ENCODE measurements around the gene PIGQ. TPM values are rescaled to one million over a fixed set of nuclear protein-coding genes. Genes with fewer than 3 reads are reported as not detected.

PIGQ gene
- total and polyA plus RNA-seq, 2 experiments from 2014 or later, result 30.2 to 62.3 TPM

DNA sequence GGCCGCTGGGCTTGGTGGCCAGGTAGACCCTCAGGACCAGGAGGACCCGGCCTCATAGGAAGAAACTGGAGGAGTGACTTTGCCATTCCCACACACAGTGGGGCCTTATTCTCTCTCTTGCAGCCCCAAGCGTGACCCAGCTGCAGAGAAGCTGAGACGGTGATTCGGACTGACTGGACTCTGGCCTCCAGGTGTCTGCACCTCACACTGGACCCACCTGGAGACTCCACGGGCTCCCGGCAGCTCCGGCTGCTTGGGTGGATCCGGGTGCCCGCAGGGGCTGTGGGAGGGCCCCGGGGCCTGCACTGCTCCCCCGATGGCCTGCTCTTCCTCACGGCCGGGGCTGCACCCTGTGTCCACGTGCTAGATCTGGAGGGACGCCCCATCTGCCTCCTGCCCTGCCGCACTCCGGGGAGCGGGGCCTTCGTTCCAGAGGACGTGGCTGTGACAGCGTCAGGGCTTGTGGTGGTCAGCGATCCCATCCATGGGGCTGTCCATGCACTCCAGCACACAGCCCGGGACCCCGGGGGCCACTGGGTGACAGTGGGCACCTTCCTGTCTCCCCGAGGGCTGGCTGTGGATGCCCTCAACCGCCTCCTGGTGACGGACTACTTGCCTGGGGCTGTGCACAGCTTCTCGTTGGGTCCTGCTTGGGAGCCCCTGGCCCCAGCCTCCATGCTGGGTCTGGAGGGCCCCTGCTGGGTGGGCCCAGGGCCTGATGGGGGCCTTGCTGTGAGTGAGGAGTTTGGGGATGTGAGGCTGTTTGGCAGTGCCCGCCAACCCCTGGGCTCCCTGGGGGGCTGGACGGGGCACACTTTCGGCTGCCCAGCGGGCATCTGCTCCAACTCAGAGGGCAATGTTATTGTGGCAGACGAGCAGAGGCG is 2.2 kb upstream of the PIGQ start:
- Histone ChIP-seq H3K4me2 (peak overlapping the region; percentile 32; the same call in 1 of the 2 replicates), H3K27ac (ENCODE audit: low read depth) (no peak overlapping the region), H3K79me2 (replicated peaks; ENCODE audit: insufficient read depth) (peaks cover 8% of the 10 kb centered on the region), H2AFZ (0 out of 2 replicates have a peak overlapping the region, but pooled peaks have one; percentile 78), H4K20me1 (replicated peaks; ENCODE audit: insufficient read depth) (no peaks in the 10 kb centered on the region), H3K4me1 (ENCODE audit: insufficient read depth) (peaks cover 17% of the 10 kb centered on the region), H3F3A (replicated peaks; ENCODE audit: low read depth) (0 out of 2 replicates have a peak, but pooled peaks cover 11% of the 10 kb centered on the region), H3K36me3 (ENCODE audit: insufficient read depth) (no peaks in the 10 kb centered on the region), H3K9me2 (ENCODE audit: insufficient read depth) (no peaks in the 10 kb centered on the region), H3K4me3 (no peak overlapping the region), H3K27me3 (ENCODE audit: insufficient read depth) (no peaks in the 10 kb centered on the region)
- Mint-ChIP-seq H3K36me3 (ENCODE audit: low read depth) (no peaks in the 10 kb centered on the region; the same call in 2 of the 3 replicates), H3K9me3 (no peaks in the 10 kb centered on the region), H3K4me1 (peaks cover 6% of the 10 kb centered on the region; the same call in 2 of the 3 replicates), H3K27me3 (ENCODE audit: insufficient read depth, low read depth, poor library complexity) (peaks cover 3% of the 10 kb centered on the region), H3K4me3 (0 out of 3 replicates have a peak overlapping the region, but pooled peaks have one; percentile 6), H3K27ac (no peak overlapping the region)
- DNase-seq (ENCODE audit: low spot score), result no peak
- TF ChIP-seq, protein P1, sequence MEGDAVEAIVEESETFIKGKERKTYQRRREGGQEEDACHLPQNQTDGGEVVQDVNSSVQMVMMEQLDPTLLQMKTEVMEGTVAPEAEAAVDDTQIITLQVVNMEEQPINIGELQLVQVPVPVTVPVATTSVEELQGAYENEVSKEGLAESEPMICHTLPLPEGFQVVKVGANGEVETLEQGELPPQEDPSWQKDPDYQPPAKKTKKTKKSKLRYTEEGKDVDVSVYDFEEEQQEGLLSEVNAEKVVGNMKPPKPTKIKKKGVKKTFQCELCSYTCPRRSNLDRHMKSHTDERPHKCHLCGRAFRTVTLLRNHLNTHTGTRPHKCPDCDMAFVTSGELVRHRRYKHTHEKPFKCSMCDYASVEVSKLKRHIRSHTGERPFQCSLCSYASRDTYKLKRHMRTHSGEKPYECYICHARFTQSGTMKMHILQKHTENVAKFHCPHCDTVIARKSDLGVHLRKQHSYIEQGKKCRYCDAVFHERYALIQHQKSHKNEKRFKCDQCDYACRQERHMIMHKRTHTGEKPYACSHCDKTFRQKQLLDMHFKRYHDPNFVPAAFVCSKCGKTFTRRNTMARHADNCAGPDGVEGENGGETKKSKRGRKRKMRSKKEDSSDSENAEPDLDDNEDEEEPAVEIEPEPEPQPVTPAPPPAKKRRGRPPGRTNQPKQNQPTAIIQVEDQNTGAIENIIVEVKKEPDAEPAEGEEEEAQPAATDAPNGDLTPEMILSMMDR (conservative IDR thresholded peaks at IDR 0.05; ENCODE audit: low read depth in 2 of 2), result no peak
- no peak for TF ChIP-seq EZH2 (IDR thresholded peaks at IDR 0.05; ENCODE audit: low read depth, unreplicated experiment)
- TF ChIP-seq, protein P2, sequence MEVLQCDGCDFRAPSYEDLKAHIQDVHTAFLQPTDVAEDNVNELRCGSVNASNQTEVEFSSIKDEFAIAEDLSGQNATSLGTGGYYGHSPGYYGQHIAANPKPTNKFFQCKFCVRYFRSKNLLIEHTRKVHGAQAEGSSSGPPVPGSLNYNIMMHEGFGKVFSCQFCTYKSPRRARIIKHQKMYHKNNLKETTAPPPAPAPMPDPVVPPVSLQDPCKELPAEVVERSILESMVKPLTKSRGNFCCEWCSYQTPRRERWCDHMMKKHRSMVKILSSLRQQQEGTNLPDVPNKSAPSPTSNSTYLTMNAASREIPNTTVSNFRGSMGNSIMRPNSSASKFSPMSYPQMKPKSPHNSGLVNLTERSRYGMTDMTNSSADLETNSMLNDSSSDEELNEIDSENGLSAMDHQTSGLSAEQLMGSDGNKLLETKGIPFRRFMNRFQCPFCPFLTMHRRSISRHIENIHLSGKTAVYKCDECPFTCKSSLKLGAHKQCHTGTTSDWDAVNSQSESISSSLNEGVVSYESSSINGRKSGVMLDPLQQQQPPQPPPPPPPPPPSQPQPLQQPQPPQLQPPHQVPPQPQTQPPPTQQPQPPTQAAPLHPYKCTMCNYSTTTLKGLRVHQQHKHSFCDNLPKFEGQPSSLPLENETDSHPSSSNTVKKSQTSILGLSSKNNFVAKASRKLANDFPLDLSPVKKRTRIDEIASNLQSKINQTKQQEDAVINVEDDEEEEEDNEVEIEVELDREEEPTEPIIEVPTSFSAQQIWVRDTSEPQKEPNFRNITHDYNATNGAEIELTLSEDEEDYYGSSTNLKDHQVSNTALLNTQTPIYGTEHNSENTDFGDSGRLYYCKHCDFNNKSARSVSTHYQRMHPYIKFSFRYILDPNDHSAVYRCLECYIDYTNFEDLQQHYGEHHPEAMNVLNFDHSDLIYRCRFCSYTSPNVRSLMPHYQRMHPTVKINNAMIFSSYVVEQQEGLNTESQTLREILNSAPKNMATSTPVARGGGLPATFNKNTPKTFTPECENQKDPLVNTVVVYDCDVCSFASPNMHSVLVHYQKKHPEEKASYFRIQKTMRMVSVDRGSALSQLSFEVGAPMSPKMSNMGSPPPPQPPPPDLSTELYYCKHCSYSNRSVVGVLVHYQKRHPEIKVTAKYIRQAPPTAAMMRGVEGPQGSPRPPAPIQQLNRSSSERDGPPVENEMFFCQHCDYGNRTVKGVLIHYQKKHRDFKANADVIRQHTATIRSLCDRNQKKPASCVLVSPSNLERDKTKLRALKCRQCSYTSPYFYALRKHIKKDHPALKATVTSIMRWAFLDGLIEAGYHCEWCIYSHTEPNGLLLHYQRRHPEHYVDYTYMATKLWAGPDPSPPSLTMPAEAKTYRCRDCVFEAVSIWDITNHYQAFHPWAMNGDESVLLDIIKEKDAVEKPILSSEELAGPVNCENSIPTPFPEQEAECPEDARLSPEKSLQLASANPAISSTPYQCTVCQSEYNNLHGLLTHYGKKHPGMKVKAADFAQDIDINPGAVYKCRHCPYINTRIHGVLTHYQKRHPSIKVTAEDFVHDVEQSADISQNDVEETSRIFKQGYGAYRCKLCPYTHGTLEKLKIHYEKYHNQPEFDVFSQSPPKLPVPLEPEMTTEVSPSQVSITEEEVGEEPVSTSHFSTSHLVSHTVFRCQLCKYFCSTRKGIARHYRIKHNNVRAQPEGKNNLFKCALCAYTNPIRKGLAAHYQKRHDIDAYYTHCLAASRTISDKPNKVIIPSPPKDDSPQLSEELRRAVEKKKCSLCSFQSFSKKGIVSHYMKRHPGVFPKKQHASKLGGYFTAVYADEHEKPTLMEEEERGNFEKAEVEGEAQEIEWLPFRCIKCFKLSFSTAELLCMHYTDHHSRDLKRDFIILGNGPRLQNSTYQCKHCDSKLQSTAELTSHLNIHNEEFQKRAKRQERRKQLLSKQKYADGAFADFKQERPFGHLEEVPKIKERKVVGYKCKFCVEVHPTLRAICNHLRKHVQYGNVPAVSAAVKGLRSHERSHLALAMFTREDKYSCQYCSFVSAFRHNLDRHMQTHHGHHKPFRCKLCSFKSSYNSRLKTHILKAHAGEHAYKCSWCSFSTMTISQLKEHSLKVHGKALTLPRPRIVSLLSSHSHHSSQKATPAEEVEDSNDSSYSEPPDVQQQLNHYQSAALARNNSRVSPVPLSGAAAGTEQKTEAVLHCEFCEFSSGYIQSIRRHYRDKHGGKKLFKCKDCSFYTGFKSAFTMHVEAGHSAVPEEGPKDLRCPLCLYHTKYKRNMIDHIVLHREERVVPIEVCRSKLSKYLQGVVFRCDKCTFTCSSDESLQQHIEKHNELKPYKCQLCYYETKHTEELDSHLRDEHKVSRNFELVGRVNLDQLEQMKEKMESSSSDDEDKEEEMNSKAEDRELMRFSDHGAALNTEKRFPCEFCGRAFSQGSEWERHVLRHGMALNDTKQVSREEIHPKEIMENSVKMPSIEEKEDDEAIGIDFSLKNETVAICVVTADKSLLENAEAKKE (CRISPR knock-in tag; IDR thresholded peaks at IDR 0.05), result no peak
- no peak for TF ChIP-seq ZNF331 (CRISPR knock-in tag; IDR thresholded peaks at IDR 0.05; ENCODE audit: low read depth)
- TF ChIP-seq ZNF114 (CRISPR knock-in tag; IDR thresholded peaks at IDR 0.05), result no peak
- TF ChIP-seq JUNB (IDR thresholded peaks at IDR 0.05; ENCODE audit: unreplicated experiment), result no peak
- no peak for TF ChIP-seq CREB1 (CRISPR knock-in tag; IDR thresholded peaks at IDR 0.05; ENCODE audit: low read depth)
- TF ChIP-seq POLR2AphosphoS5 (IDR thresholded peaks at IDR 0.05; ENCODE audit: low read depth), result no peak
- TF ChIP-seq NANOG (IDR thresholded peaks at IDR 0.05; ENCODE audit: borderline replicate concordance), result no peak
- TF ChIP-seq, protein P3, sequence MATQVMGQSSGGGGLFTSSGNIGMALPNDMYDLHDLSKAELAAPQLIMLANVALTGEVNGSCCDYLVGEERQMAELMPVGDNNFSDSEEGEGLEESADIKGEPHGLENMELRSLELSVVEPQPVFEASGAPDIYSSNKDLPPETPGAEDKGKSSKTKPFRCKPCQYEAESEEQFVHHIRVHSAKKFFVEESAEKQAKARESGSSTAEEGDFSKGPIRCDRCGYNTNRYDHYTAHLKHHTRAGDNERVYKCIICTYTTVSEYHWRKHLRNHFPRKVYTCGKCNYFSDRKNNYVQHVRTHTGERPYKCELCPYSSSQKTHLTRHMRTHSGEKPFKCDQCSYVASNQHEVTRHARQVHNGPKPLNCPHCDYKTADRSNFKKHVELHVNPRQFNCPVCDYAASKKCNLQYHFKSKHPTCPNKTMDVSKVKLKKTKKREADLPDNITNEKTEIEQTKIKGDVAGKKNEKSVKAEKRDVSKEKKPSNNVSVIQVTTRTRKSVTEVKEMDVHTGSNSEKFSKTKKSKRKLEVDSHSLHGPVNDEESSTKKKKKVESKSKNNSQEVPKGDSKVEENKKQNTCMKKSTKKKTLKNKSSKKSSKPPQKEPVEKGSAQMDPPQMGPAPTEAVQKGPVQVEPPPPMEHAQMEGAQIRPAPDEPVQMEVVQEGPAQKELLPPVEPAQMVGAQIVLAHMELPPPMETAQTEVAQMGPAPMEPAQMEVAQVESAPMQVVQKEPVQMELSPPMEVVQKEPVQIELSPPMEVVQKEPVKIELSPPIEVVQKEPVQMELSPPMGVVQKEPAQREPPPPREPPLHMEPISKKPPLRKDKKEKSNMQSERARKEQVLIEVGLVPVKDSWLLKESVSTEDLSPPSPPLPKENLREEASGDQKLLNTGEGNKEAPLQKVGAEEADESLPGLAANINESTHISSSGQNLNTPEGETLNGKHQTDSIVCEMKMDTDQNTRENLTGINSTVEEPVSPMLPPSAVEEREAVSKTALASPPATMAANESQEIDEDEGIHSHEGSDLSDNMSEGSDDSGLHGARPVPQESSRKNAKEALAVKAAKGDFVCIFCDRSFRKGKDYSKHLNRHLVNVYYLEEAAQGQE (IDR thresholded peaks at IDR 0.05; ENCODE audit: unreplicated experiment), result no peak
- TF ChIP-seq, protein P4, sequence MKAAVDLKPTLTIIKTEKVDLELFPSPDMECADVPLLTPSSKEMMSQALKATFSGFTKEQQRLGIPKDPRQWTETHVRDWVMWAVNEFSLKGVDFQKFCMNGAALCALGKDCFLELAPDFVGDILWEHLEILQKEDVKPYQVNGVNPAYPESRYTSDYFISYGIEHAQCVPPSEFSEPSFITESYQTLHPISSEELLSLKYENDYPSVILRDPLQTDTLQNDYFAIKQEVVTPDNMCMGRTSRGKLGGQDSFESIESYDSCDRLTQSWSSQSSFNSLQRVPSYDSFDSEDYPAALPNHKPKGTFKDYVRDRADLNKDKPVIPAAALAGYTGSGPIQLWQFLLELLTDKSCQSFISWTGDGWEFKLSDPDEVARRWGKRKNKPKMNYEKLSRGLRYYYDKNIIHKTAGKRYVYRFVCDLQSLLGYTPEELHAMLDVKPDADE (IDR thresholded peaks at IDR 0.05), result no peak
- TF ChIP-seq EZH2phosphoT487 (IDR thresholded peaks at IDR 0.05; ENCODE audit: unreplicated experiment), result no peak
- TF ChIP-seq STAT1 (IDR thresholded peaks at IDR 0.05; ENCODE audit: unreplicated experiment), result no peak
- no peak for ATAC-seq

All from GM23338 (cell line).